ENCODE data around the gene HSF4.

HSF4 gene

GRCh38 chr16:67215706-67216105 lies 51.2 kb downstream of the HSF4 start:
- Histone ChIP-seq H3K9me3 (ENCODE audit: control insufficient read depth, insufficient read depth, low read depth, low read length) (no peaks in the 10 kb centered on the region), H3K4me3 (ENCODE audit: low read depth, low read length) (no peak overlapping the region), H3K36me3 (ENCODE audit: control insufficient read depth in 2 of 2, insufficient read depth in 1 of 2, low read length in 2 of 2) (peaks cover 0 to 7% of the 10 kb centered on the region in 2 experiments; a peak in 2 of 3 replicates), H3K4me1 (ENCODE audit: control insufficient read depth, insufficient read depth, low read length) (no peaks in the 10 kb centered on the region), H3K27ac (ENCODE audit: extremely low read depth, low read depth, low read length) (no peak overlapping the region)
- CTCF ChIA-PET = no interaction called here
- POLR2A ChIA-PET = interaction anchor here (0.8 kb wide), 1 partner anchor 16 kb away, joined by 3 read pairs; no protein-coding TSS in a partner anchor
- TF ChIP-seq ZSCAN5A (tag by site-specific recombination; IDR thresholded peaks at IDR 0.05) = no peak
- TF ChIP-seq SP2 (tag by site-specific recombination; IDR thresholded peaks at IDR 0.05) = peak; percentile 65

GRCh38 chr16:67216612-67217490 lies 52.3 kb downstream of the HSF4 start:
- POLR2A ChIA-PET = no interaction called here
- no peak for TF ChIP-seq ZNF560 (tag by site-specific recombination; IDR thresholded peaks at IDR 0.05; ENCODE audit: borderline replicate concordance)
- TF ChIP-seq PRDM6 (tag by site-specific recombination; IDR thresholded peaks at IDR 0.05) = no peak
- TF ChIP-seq ZNF366 (tag by site-specific recombination; conservative IDR thresholded peaks at IDR 0.05) = no peak
- TF ChIP-seq ZNF132 (tag by site-specific recombination; IDR thresholded peaks at IDR 0.05; ENCODE audit: borderline replicate concordance) = no peak
- no peak for TF ChIP-seq ZNF354C (tag by site-specific recombination; IDR thresholded peaks at IDR 0.05; ENCODE audit: borderline replicate concordance, low read depth)
- TF ChIP-seq ZNF26 (tag by site-specific recombination; IDR thresholded peaks at IDR 0.05) = no peak
- CTCF ChIA-PET = interaction anchor here (0.6 kb wide), 3 partner anchors 12 to 267 kb away, joined by 3 to 4 read pairs (median 4); partner anchors contain the start of genes AGRP and ELMO3
- Histone ChIP-seq H3K36me3 (ENCODE audit: control insufficient read depth in 2 of 2, insufficient read depth in 1 of 2, low read length in 2 of 2) (peaks cover 0 to 4% of the 10 kb centered on the region in 2 experiments; a peak in 2 of 3 replicates), H3K9me3 (ENCODE audit: control insufficient read depth, insufficient read depth, low read depth, low read length) (no peaks in the 10 kb centered on the region), H3K27ac (ENCODE audit: extremely low read depth, low read depth, low read length) (no peak overlapping the region), H3K4me3 (ENCODE audit: low read depth, low read length) (no peak overlapping the region), H3K4me1 (ENCODE audit: control insufficient read depth, insufficient read depth, low read length) (no peaks in the 10 kb centered on the region)
